Left lobe of liver (tissue), 2 donors: ENCODE data around the gene URI1. TPM values are rescaled to one million over a fixed set of nuclear protein-coding genes. Genes with fewer than 3 reads are reported as not detected.
"Not testable (repeated sequence)": the region's sequence is repeated elsewhere in the genome, so short reads cannot be mapped to it uniquely, and the experiment has no call there.

Experiments used
- ATAC-seq: fragments of 200-7000 bp; cut with Tn5 transposase; one replicate; pipeline ENCODE4 v1.9.1; 2020; ENCODE audit warnings: mild to moderate bottlenecking, moderate library complexity
- DNase-seq: peaks from one replicate; pipeline ENCODE4 v3.0.0-alpha.2; 2020; ENCODE audit warnings: low spot score
- total RNA-seq: library from RNA; stranded (reverse); gene quantifications from one replicate; pipeline ENCODE4 v1.2.1, GENCODE V29; 2021
- donor health status: DM: no; HTN: no; CAD: no; lungs with moderate emphysema.
- donor health status: DM: no; HTN: yes; CAD: no.

URI1 gene
- total RNA-seq: 24.8 TPM

GRCh38 chr19:29941828-29942403, at the start of gene URI1:
URI1 (plus strand) TSS chr19:29942239; CDS start chr19:29942548, 309 bp downstream.
- ATAC-seq (peak; percentile 98), DNase-seq (peak; percentile 94)

GRCh38 chr19:29893606-29894284, 48.3 kb upstream of the URI1 start:
- ATAC-seq (no peak), DNase-seq (no peak)

- ATAC-seq: no peak
- DNase-seq: no peak
Measured at GRCh38 chr19:29896802-29897201, 45.2 kb upstream of the URI1 start.

GRCh38 chr19:29897466-29897865, 44.6 kb upstream of the URI1 start:
- DNase-seq: no peak
- ATAC-seq: no peak

GRCh38 chr19:29904017-29904416, 38.0 kb upstream of the URI1 start:
- ATAC-seq (no peak), DNase-seq (no peak)

- ATAC-seq (no peak), DNase-seq (no peak)
Measured at GRCh38 chr19:29908963-29909944, 32.8 kb upstream of the URI1 start.

- ATAC-seq: no peak
- DNase-seq: no peak
Measured at GRCh38 chr19:29914933-29915332, 27.1 kb upstream of the URI1 start.

- not testable (repeated sequence) for DNase-seq, ATAC-seq
Measured at GRCh38 chr19:29915832-29916231, 26.2 kb upstream of the URI1 start.

- no peak for DNase-seq
- ATAC-seq: no peak
Measured at GRCh38 chr19:29917911-29918310, 24.1 kb upstream of the URI1 start.

- ATAC-seq (no peak), DNase-seq (no peak)
Measured at GRCh38 chr19:29918891-29919290, 23.1 kb upstream of the URI1 start.

- no peak for DNase-seq
- ATAC-seq: no peak
Measured at GRCh38 chr19:29922972-29923371, 19.1 kb upstream of the URI1 start.

GRCh38 chr19:29923653-29924052, 18.4 kb upstream of the URI1 start:
- no peak for ATAC-seq
- no peak for DNase-seq

- no peak for ATAC-seq
- no peak for DNase-seq
Measured at GRCh38 chr19:29926031-29926430, 16.0 kb upstream of the URI1 start.

GRCh38 chr19:29926801-29927200, 15.2 kb upstream of the URI1 start:
- ATAC-seq: no peak
- no peak for DNase-seq

GRCh38 chr19:29927944-29928625, 14.0 kb upstream of the URI1 start:
- no peak for DNase-seq
- no peak for ATAC-seq

GRCh38 chr19:29928831-29929230, 13.2 kb upstream of the URI1 start:
- ATAC-seq: no peak
- DNase-seq: no peak

- DNase-seq (no peak), ATAC-seq (no peak)
Measured at GRCh38 chr19:29934257-29934656, 7.8 kb upstream of the URI1 start.

- DNase-seq: no peak
- ATAC-seq: no peak
Measured at GRCh38 chr19:29934781-29935180, 7.3 kb upstream of the URI1 start.

- no peak for DNase-seq
- ATAC-seq: no peak
Measured at GRCh38 chr19:29936409-29936808, 5.6 kb upstream of the URI1 start.

GRCh38 chr19:29939628-29940027, 2.4 kb upstream of the URI1 start:
- no peak for DNase-seq
- ATAC-seq: no peak

- no peak for DNase-seq
- ATAC-seq: no peak
Measured at GRCh38 chr19:29940971-29941585, 961 bp upstream of the URI1 start.
